HG03066 (cell line): ENCODE measurements around the gene LYPD3.
"Not testable (repeated sequence)": the region's sequence is repeated elsewhere in the genome, so short reads cannot be mapped to it uniquely, and the experiment has no call there.

Experiments used
- ATAC-seq: cut with Tn5 transposase; IDR thresholded peaks from one replicate; pipeline ENCODE4 v1.9.1; 2021; ENCODE audit warnings: low read depth; ENCODE audit not compliant: unreplicated experiment

LYPD3 gene

DNA sequence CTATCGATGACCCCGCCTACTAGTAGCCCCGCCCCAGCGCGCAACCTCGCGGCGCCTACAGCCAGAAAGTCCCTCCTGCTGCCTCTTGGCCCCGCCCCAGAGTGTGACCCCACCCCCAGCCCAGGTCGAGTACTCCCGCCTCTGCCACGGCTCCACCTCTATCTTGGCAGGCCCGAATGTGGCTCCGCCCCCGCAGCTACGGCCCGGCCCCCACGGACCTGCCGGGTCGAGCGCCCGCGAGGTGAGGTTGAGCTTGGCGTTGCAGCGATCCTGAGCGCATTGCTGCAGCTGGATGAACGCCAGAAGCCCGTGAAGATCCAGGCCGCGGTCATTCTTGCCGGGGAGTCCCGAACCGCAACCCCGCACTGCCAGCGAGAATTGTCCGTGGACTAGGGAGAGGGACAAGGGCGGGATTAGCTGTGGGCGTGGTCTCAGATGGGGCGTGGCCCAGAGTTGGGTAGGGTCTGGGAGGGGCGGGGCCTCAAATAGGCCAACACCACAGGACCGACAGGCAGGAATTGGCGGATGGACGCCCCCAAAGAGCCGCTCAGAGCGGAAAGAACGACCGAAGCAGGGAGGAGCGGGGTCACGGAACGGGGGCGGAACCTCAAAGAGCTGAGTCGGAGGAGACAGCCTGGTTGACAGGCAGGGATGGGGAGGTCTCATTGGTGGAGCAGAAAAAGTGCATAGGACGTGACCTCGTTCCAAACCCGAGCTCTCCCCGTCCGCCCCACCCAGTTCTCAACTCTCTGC lies 1.9 kb downstream of the LYPD3 start:
- ATAC-seq = peak; percentile 86

DNA sequence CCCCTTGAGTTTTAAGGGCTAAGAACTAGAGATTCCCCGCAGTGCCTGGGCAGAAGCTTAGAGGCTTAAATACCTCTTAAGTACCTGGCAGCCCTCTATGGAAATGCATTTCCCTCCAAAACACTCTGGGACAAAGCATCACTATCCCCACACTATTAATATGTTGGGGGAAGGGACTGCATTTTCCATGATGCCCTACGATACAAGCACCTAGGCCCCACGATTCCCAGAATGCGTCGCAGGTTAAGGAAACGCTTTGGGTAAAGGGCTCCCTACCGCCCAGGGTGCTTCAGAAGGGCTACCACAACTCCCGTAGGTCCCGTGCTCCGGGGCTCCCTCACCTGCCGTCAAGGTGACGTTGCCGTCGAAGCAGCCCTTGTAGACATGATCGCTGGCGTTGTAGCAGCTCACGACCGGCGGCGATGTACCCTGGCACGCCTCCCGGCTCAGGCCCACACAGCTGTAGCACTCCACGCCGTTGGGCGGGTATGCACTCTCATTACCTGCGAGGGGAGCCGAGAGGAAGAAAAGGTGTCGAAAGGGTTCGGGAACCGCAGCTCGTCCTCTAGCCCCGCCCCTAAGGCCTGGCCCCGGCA lies 2.5 kb downstream of the LYPD3 start:
- ATAC-seq = no peak

DNA sequence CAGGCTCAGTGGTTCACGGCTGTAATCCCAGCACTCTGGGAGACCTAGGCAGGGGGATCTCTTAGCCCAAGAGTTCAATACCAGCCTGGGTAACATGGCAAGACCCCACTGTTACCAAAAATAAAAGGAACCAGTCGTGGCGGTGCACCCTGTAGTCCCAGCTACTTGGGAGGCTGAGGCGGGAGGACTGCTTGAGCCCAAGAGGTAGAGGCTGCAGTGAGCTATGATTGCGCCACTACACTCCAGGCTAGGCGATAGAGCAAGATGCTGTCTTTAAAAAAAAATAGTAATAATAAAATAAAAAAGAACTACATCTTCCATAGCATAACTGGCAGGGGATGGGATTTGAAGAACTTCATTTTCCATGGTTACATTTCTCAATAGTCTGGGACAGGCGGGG lies 3.0 kb downstream of the LYPD3 start:
- ATAC-seq = no peak

DNA sequence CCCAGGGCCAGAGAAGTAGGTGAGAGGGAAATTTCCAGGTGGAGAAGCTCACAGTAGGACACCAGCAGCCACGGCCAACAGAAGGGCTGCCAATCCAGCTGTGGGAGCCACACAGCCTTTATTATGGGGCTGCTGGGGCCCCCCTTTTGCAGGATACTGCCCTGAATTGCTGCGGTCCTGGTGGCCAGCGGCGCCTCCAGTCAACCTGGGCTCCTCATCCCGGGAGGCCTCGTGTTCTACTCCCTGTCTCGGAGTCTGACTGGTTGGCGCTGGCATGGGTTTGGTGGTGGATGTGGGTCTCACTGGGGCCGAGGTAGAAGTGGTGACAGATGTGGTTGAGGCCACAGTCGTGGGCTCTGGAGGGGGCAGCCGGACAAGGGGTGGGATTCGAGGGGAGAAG lies 4.1 kb downstream of the LYPD3 start:
- ATAC-seq = no peak

DNA sequence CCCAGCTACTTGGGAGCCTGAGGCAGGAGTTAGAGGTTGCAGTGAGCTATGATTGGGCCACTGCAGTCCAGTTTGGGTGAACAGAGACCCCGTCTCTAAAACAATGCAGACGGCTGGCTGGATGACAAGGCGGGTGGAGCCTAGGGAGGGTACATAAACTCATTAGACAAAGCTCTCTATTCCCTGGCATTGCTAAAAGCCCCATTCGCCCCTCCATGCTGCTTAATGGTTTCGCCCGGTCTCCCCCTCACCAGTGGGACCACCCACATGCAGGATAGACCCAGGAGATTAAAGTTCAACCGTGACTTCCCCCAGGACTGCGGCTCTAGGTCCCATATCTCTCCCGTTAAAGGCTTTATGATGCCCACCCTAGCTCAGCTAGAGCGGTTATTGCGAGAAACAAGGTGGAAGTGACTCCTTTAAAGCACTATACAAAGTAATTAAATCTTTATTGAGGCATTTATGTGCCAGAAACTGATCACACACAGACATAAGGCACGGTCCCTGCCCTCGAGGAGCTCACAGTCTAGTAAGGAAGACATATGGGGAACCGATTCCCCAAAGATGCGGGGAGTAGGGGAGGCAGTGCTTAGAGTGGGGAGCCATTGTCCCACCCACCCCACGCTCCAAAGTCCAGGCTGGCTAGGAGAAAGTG lies 4.9 kb downstream of the LYPD3 start:
- no peak for ATAC-seq

DNA sequence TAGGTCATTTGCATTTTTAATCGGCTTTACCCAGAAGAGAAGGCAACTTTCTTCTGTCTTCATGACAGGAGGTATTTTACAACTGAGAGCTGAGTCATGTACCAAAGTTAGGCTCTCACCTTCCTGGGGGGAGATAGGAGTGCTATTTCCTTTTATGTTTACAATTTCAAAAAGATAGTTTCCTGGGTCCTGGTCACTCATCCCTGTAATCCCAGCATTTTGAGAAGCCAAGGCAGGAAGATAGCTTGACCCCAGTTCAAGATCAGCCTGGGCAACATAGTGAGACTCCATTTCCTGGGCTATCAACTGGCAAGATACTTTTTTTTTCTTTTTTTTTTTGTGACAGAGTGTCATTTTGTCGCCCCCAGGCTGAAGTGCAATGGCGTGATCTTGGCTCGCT lies 7.6 kb downstream of the LYPD3 start:
- no peak for ATAC-seq

DNA sequence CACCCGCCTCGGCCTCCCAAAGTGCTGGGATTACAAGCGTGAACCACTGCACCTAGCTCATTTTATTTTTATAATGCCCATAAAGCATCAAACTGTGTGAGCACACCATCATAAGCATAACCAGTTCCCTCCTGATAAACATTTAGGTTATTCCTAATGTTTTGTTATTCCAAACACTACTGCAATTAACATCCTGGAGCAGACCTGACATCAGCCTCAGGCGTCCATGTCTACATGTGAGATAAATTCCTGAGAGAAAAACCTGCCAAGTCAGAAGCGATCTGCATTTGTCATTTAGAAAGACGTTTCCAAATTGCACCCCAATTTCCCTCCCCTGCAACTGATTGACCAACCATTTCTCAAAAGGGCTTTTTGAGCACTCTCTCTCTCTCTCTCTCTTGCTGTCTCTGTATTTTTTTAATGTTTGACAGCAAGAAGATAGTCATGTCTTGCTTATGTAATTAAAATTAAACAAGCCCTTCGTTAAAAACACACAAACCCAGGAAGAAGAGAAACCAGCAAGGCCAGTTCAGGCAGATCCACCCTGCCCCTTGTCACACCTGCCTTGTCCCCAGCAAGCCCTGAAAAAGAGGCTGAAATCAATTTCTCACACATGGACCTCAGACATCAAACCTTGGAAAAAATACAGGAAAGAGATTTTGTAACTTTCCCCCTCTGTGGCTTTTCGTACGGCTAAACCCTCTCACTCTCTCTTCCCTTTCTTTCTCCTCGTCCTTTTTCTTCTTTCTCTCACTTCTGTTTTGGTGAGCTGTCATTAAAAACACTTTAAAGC lies 9.9 kb downstream of the LYPD3 start:
- no peak for ATAC-seq

DNA sequence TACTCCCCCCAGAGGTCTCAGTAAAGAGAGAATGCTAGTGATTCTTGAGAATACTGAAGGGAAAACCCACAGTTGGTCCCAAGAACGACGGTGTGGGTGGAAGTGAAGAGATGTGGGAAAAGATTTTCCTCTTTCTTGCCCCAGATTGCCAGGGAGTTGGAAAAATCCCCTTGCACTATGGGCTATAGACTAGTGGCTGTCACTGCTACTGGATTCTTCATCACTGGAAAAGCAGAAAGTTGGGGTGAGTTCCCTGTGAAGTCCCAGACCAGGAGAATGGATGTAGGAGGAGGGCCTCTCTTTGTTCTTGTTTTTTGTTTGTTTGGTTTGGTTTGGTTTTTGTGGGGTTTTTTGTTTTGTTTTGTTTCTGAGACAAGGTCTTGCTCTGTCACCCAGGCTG lies 11.4 kb downstream of the LYPD3 start:
- no peak for ATAC-seq

DNA sequence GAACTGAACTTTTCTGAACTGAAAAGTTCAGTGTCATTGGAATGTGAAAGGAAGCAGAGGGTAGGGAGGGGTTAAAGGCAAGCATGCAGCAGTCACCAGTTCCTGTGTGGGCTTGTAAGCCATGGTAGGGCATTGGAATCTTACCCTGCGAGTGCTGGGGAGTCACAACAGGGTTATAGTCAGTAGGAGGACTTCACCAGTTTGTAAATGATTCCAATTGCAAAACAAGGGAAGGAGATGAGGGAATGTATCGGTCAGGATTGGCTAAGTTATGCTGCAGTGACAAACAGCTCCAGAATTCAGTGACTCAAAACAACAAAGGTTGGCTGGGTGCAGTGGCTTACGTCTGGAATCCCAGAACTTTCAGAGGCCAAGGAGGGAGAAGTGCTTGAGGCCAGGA lies 12.8 kb downstream of the LYPD3 start:
- ATAC-seq = no peak

DNA sequence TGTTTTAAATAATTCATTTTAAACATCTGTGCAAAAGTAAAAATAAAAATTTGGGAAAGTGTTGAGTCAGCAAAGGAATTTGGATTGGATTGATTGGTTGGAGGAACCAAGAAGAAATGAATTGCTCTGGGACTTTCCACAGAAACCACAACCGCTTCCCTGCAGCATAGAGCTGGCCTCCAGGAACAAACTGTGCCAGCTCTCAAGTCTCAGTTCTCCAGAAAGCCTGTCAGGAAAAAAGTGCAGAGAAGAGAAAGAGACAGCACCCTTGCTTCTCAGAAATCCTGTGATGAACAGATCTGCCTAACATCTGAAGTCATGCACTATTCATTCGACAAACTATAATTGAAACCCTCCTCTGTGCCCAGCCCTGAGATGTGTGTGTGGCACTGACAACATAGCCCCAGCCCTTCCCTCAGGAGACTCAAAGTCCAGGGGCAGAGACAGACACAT lies 14.8 kb downstream of the LYPD3 start:
- no peak for ATAC-seq

DNA sequence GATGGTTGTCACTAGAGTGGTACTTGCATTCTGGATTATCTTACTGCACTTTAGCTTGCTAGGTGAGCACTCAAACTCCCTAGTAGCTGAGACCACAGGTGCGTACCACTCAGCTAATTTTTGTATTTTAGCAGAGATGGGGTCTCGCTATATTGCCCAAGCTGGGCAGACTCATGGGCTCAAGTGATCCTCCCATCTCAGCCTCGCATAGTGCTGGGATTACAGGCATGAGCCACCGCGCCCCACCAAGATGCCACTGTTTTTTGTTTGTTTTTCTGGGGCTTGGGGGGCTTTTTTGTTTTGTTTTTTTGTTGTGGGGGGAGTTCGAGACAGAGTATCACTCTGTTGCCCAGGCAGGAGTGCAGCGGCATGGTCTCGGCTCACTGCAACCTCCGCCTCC lies 17.8 kb downstream of the LYPD3 start:
- ATAC-seq = no peak

DNA sequence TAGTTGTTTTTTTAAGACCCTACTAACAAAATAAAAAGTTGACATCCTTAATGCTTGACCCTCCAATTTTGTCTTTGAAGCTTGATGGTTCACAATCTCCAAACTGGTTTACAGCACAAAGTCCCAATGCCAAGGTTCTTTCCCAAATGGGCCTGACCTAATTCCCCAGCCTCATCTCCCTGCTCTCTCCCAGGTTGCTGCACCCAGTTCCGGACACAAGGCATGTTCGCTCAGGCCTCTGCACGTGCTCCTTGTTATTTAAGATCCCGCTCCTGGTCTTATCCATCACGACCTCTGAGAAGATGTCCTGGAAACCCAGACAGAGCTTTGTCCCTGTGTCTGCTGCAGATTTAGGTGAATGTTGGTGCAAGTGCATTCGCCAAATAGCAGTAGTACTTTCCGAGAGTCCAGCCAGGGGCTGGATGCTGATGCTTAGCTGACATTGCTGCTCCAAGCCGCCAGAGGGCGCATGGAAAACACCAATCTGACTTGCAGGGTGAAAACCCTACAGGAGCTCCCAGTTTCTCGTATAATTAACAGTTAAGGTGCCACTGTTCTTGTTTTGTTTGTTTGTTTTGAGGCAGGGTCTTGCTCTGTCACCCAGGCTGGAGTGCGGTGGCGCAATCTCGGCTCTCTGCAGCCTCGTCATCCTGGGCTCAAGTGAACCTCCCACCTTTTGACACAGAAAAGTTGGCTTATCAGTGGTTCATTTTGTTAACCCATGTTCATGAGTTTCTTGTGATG lies 18.5 kb downstream of the LYPD3 start:
- no peak for ATAC-seq

DNA sequence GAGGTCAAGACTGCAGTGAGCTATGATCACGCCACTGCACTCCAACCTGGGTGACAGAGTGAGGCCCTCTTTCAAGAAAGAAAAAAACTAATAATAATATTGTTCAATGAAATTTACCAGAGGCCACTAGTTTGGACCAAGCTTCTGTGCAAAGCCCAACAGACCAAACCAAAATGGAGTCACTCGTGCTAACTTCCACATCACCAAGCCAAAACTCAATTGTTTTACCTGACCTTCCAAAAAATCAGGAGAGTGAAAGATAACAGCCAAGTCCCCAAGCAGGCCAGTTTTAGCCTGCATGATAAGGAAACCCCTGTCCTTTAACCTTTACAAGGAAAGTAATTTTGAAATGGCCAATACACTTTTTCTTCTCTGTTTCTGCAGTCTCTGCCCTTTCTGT lies 20.0 kb downstream of the LYPD3 start:
- ATAC-seq = no peak

DNA sequence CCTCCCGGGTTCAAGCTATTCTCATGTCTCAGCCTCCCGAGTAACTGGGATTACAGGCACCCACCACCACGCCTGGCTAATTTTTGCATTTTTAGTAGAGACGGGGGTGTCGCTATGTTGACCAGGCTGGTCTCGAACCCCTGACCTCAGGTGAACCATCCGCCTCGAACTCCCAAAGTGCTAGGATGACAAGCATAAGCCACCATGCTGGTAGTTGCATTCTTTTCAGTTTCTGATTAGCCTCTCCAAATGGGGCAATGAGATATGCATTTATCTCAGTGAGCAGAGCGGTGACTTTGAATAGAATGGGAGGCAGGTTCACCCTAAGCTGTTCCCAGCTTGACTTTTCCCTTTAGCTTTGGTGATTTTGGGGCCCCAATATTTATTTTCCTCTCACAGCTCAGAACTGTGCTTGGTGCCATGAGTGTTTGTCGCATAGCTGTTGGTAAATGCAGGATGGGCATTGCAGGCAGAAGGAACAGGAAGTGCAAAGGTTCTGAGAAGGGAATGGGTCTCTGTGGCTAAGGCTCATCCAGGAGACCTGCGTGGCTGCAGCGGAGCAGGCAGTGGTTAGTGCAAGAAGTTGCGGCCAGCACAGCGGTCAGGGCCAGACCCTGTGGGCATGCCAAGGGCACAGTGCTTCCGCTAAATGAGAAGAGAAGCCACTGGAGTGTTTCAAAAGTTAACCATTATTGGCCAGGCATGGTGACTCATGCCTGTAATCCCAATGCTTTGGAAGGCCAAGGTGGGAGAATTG lies 20.7 kb downstream of the LYPD3 start:
- no peak for ATAC-seq

DNA sequence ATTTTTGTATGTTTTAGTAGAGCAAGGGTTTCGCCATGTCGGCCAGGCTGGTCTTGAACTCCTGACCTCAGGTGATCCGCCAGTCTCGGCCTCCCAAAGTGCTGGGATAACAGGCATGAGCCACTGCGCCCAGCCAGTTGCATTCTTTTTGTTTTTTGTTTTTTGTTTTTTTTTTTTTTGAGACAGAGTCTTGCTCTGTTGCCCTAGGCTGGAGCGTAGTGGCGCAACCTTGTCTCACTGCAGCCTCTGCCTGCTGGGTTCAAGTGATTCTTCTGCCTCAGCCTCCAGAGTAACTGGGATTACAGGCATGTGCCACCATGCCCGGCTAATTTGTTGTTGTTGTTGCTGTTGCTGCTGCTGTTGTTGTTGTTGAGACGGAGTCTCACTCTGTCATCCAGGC lies 21.3 kb downstream of the LYPD3 start:
- ATAC-seq = not testable (repeated sequence)

DNA sequence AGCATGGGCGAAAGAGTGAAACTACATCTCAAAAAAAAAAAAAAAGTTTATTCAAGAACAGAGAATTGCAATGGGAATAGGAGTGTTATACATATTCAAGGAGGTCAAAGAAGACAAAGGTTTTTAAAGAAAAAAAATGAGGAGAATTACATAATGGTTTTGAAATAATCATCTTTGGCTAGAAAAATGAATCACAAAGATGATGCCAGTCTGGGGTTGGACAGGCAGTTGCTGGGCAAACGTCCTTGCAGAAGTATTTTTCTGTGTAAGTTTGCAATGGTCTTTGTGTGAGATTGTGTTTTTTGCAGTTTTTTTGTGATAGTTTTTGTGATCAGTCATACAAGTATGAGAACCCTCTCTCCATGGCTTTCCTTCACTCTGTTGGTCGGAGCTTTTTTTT lies 23.7 kb downstream of the LYPD3 start:
- ATAC-seq = no peak

DNA sequence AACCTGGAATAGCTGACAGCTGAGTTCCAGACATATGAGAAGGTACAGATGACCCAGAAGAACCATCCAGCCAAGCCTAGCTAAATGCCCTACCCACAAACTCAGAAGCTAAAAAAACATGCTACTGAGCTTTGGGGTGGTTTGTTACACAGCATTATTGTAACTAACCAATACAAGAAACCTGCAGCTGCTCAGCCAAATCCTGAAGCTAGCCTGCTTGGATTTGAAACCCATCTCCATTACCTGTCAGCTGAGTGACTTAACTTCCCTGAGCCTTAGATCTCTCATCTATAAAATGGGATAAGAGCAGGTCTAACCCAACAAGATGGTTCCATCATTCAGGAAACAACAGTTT lies 25.7 kb downstream of the LYPD3 start:
- no peak for ATAC-seq

DNA sequence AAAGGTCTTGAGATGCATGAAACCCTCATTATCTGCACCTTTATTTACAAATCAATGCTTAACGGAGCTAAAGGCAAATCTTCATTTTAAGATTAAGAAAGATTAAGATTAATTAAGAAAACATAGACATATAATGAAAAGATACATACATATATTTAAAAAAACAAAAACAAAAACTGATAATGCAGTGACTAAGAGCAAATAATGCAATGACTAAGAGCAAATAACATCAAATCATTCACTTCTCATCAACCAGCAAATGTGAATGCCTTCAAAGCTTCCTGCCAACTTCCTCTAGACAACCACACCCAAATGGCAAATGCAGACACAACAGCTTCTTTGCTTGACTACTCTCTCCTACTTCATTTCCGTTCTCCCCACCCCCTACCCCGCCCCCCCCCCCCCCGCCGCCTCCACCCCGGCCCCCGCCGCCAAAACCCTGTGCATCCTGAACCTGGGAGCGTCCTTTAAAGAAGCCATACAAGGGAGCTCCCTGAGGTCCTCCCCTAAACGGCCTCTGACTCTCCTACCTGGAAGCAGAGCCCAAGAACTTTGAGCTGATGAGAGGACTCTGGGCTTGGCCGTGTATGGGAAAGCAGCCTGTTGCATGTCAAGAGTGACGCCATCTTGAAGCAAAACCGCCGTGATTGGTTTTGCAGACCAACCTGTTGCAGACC lies 26.2 kb downstream of the LYPD3 start:
- no peak for ATAC-seq

DNA sequence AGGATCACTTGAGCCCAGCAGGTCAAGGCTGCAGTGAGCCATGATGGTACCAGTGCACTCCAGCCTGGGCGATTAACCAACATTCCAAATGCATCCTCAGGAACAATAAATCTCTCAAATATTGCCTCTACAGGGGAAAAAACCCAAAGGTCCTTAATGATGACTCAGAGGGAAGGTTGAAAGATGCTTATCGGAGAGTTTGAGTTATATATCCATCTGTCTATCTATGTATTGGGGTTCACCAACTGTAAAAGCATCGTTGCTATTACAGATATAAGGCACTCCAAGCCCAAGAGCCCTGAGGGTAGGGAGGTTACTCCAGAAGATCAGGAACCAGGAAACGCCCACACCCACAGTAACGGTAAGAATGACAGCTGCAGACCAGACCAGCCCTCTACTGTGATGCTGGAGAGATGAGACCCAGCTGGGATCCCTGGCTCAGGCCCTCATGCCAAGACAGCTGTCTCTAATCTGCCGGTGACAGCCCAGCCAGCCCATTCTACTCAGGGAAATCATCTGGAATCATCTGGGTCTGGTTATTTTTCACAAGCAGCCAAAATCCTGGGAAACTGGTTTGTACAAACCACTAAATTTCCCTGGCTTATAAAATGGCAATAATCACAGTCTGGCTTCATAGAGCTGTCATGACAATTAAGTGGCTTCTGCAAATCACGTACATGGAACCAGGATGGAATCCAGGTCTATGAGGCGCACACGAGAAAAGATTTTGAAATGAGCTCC lies 26.9 kb downstream of the LYPD3 start:
- ATAC-seq = no peak
